ENCODE measurements around the gene LCN12. TPM values are rescaled to one million over a fixed set of nuclear protein-coding genes. Genes with fewer than 3 reads are reported as not detected.

Gene LCN12
- polyA plus RNA-seq, 1 donor from 2014 or later = 2.9 TPM

DNA sequence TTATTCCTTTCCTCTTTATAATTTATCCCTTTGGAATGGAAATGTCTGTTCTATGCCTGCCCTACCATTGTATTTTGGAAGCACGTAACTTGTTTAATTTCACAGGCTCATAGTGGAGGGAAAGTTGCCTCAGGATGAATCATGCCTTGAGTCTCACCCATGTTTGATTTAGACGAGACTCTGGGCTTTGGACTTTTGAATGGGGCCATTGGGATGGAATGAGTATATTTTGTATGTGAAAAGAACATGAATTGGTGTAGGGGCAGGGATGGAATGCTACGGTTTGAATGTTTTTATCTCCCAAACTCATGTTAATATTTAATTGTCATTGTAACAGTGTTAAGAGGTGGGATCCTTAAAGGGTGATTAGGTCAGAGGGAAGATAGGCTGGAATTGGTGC is 17.8 kb upstream of the LCN12 start:
- Histone ChIP-seq H3K9ac (ENCODE audit: low read length) (no peak overlapping the region), H3K36me3 (ENCODE audit: insufficient read depth, low read length) (no peaks in the 10 kb centered on the region), H3K79me2 (replicated peaks; ENCODE audit: insufficient read depth, low read length) (no peaks in the 10 kb centered on the region), H4K20me1 (ENCODE audit: insufficient read depth) (no peaks in the 10 kb centered on the region), H3K27ac (ENCODE audit: low read length) (no peak overlapping the region), H3K9me2 (ENCODE audit: insufficient read depth, low read length) (no peaks in the 10 kb centered on the region), H3K9me3 (ENCODE audit: low read length) (no peaks in the 10 kb centered on the region), H3K4me2 (ENCODE audit: low read length) (no peak overlapping the region), H3F3A (ENCODE audit: insufficient read depth, low read length, poor library complexity, severe bottlenecking) (no peaks in the 10 kb centered on the region), H2AFZ (ENCODE audit: low read depth, low read length) (no peak overlapping the region), H3K27me3 (ENCODE audit: insufficient read depth, low read depth, low read length) (no peaks in the 10 kb centered on the region), H3K4me3 (ENCODE audit: low read length) (no peak overlapping the region)
- TF ChIP-seq REST (IDR thresholded peaks at IDR 0.05; ENCODE audit: borderline replicate concordance) = no peak
- no peak for TF ChIP-seq POLR2AphosphoS5 (IDR thresholded peaks at IDR 0.05)
- no peak for TF ChIP-seq MXI1 (conservative IDR thresholded peaks at IDR 0.05; ENCODE audit: poor library complexity, severe bottlenecking)
- no peak for TF ChIP-seq SMC3 (conservative IDR thresholded peaks at IDR 0.05; ENCODE audit: poor library complexity)
- TF ChIP-seq RAD21 (conservative IDR thresholded peaks at IDR 0.05) = no peak
- TF ChIP-seq EZH2 (IDR thresholded peaks at IDR 0.05; ENCODE audit: borderline replicate concordance, insufficient read depth, low read length, poor library complexity, severe bottlenecking) = no peak
- TF ChIP-seq TAF1 (IDR thresholded peaks at IDR 0.05; ENCODE audit: low read depth) = no peak
- TF ChIP-seq EP300 (conservative IDR thresholded peaks at IDR 0.05; ENCODE audit: poor library complexity, severe bottlenecking) = no peak
- no peak for TF ChIP-seq CTCF (IDR thresholded peaks at IDR 0.05; ENCODE audit: poor library complexity, severe bottlenecking)

GRCh38 chr9:136935651-136936050 is 16.4 kb upstream of the LCN12 start:
- no peak overlapping the region for H3K4me3 ChIP-seq (ENCODE audit: low read length)
- H3K27ac ChIP-seq (ENCODE audit: low read length) = no peak overlapping the region
- H3K79me2 ChIP-seq (replicated peaks; ENCODE audit: insufficient read depth, low read length) = no peaks in the 10 kb centered on the region
- peaks cover 3% of the 10 kb centered on the region for H3K36me3 ChIP-seq (ENCODE audit: insufficient read depth, low read length)
- TF ChIP-seq SMC3 (conservative IDR thresholded peaks at IDR 0.05; ENCODE audit: poor library complexity) (no peak), TAF1 (IDR thresholded peaks at IDR 0.05; ENCODE audit: low read depth) (no peak), MXI1 (conservative IDR thresholded peaks at IDR 0.05; ENCODE audit: poor library complexity, severe bottlenecking) (no peak), CTCF (IDR thresholded peaks at IDR 0.05; ENCODE audit: poor library complexity, severe bottlenecking) (no peak), POLR2AphosphoS5 (IDR thresholded peaks at IDR 0.05) (no peak), REST (IDR thresholded peaks at IDR 0.05; ENCODE audit: borderline replicate concordance) (no peak), EZH2 (IDR thresholded peaks at IDR 0.05; ENCODE audit: borderline replicate concordance, insufficient read depth, low read length, poor library complexity, severe bottlenecking) (no peak), RAD21 (conservative IDR thresholded peaks at IDR 0.05) (no peak), EP300 (conservative IDR thresholded peaks at IDR 0.05; ENCODE audit: poor library complexity, severe bottlenecking) (no peak)
- H3K9me3 ChIP-seq (ENCODE audit: low read length) = no peaks in the 10 kb centered on the region
- no peaks in the 10 kb centered on the region for H3F3A ChIP-seq (ENCODE audit: insufficient read depth, low read length, poor library complexity, severe bottlenecking)
- no peaks in the 10 kb centered on the region for H3K27me3 ChIP-seq (ENCODE audit: insufficient read depth, low read depth, low read length)
- H2AFZ ChIP-seq (ENCODE audit: low read depth, low read length) = no peak overlapping the region
- no peaks in the 10 kb centered on the region for H3K9me2 ChIP-seq (ENCODE audit: insufficient read depth, low read length)
- no peak overlapping the region for H3K4me2 ChIP-seq (ENCODE audit: low read length)
- H3K9ac ChIP-seq (ENCODE audit: low read length) = no peak overlapping the region
- no peaks in the 10 kb centered on the region for H4K20me1 ChIP-seq (ENCODE audit: insufficient read depth)

Data from neural cell (in vitro differentiated cells).